HepG2 (cell line): Measurements from ENCODE around the gene ACBD3. TPM values are rescaled to one million over a fixed set of nuclear protein-coding genes. Genes with fewer than 3 reads are reported as not detected.

Source experiments
- BRD4 ChIP-seq: sonication (generic); formaldehyde crosslinking; IDR thresholded peaks from 2 replicates; pipeline ENCODE4 v1.4.0; 2020; ENCODE audit warnings: missing genetic modification reagents
- ERF ChIP-seq: IDR thresholded peaks from 2 replicates; pipeline ENCODE4 v1.6.1; 2018; ENCODE audit warnings: missing biosample characterization, missing genetic modification reagents
- ETV5 ChIP-seq: IDR thresholded peaks from 2 replicates; pipeline ENCODE4 v1.6.1; 2018; ENCODE audit warnings: missing biosample characterization, missing genetic modification reagents, inconsistent platforms, borderline replicate concordance
- KAT8 ChIP-seq: IDR thresholded peaks from 2 replicates; pipeline ENCODE4 v1.6.1; 2016; ENCODE audit warnings: missing genetic modification reagents, missing compliant biosample characterization
- KDM2A ChIP-seq: sonication (generic); formaldehyde crosslinking; IDR thresholded peaks from 2 replicates; pipeline ENCODE4 v1.4.0; 2020; ENCODE audit warnings: low read depth, missing genetic modification reagents, borderline replicate concordance
- PPARG ChIP-seq: conservative IDR thresholded peaks from 2 replicates; pipeline ENCODE4 v1.6.1; 2016; ENCODE audit warnings: missing biosample characterization, missing genetic modification reagents
- RXRB ChIP-seq: IDR thresholded peaks from 2 replicates; pipeline ENCODE4 v1.6.1; 2016; ENCODE audit warnings: borderline replicate concordance, missing genetic modification reagents, missing compliant biosample characterization
- SALL1 ChIP-seq: sonication (generic); formaldehyde crosslinking; IDR thresholded peaks from 2 replicates; pipeline ENCODE4 v1.8.0; 2022; ENCODE audit warnings: mild to moderate bottlenecking, missing genetic modification reagents
- SIX1 ChIP-seq: sonication (generic); formaldehyde crosslinking; IDR thresholded peaks from 2 replicates; pipeline ENCODE4 v1.4.0; 2020; ENCODE audit warnings: missing genetic modification reagents, borderline replicate concordance
- SRF ChIP-seq: IDR thresholded peaks from 2 replicates; pipeline ENCODE4 v1.6.1; 2011; ENCODE audit warnings: mild to moderate bottlenecking, low read depth, low read length, moderate library complexity
- TOE1 ChIP-seq: sonication (generic); formaldehyde crosslinking; IDR thresholded peaks from 2 replicates; pipeline ENCODE4 v1.4.0; 2020; ENCODE audit warnings: mild to moderate bottlenecking, missing genetic modification reagents
- TSC22D2 ChIP-seq: sonication (generic); formaldehyde crosslinking; IDR thresholded peaks from 2 replicates; pipeline ENCODE4 v1.5.1; 2020; ENCODE audit warnings: missing genetic modification reagents, mild to moderate bottlenecking, borderline replicate concordance
- ZIK1 ChIP-seq: sonication (generic); formaldehyde crosslinking; IDR thresholded peaks from 2 replicates; pipeline ENCODE4 v1.5.0; 2020; ENCODE audit warnings: mild to moderate bottlenecking, low read depth, missing genetic modification reagents, borderline replicate concordance
- ZNF225 ChIP-seq: sonication (generic); formaldehyde crosslinking; IDR thresholded peaks from 2 replicates; pipeline ENCODE4 v1.4.0; 2020; ENCODE audit warnings: mild to moderate bottlenecking, missing genetic modification reagents
- ZNF563 ChIP-seq: sonication (generic); formaldehyde crosslinking; IDR thresholded peaks from 2 replicates; pipeline ENCODE4 v1.8.0; 2022; ENCODE audit warnings: mild to moderate bottlenecking, moderate library complexity, missing genetic modification reagents
- ZNF569 ChIP-seq: sonication (generic); formaldehyde crosslinking; IDR thresholded peaks from 2 replicates; pipeline ENCODE4 v1.5.0; 2020; ENCODE audit warnings: mild to moderate bottlenecking, missing genetic modification reagents, moderate library complexity, borderline replicate concordance
- ZNF644 ChIP-seq: IDR thresholded peaks from 2 replicates; pipeline ENCODE4 v1.6.1; 2016; ENCODE audit warnings: low read depth
- ZNF737 ChIP-seq: sonication (generic); formaldehyde crosslinking; IDR thresholded peaks from 2 replicates; pipeline ENCODE4 v1.5.0; 2020; ENCODE audit warnings: missing genetic modification reagents, mild to moderate bottlenecking, borderline replicate concordance
- polyA plus RNA-seq, 8 experiments: library from polyadenylated mRNA; depleted of rRNA in 3 of 8; stranded (reverse) in 7 of 8; unstranded in 1 of 8; fragments of >200 nt; fragmentation: Illumina TruSeq in 4 of 8; extraction: Trizol in 4 of 8; gene quantifications; 2 replicates each; pipeline versions ENCODE4 v1.2.1 to v1.2.3, GENCODE V29; 2011 to 2016; ENCODE audit warnings: low read depth in 4 of 8, missing spikeins in 1 of 8, mixed read lengths in 1 of 8; ENCODE audit not compliant: insufficient read depth in 1 of 8
- total RNA-seq, 5 experiments: library from RNA; depleted of rRNA; stranded (reverse); fragments of >200 nt; fragmentation: Illumina TruSeq; extraction: Trizol; gene quantifications; 2 replicates each; pipeline ENCODE4 v1.2.3, GENCODE V29; 2016; ENCODE audit warnings: low read depth in 1 of 5
- TF ChIP-seq, protein P1 (sequence below): sonication (generic); formaldehyde crosslinking; conservative IDR thresholded peaks from 2 replicates; pipeline ENCODE4 v1.8.0; 2022; ENCODE audit warnings: mild to moderate bottlenecking, moderate library complexity, missing genetic modification reagents
- TF ChIP-seq, protein P2 (sequence below), 2 experiments: fragments of 450-650 bp in 1 of 2; sonication (generic) in 1 of 2; formaldehyde crosslinking; IDR thresholded peaks; 2 replicates each; pipeline versions ENCODE4 v1.5.0 to v1.8.0; 2020 to 2022; ENCODE audit warnings: mild to moderate bottlenecking in 1 of 2, missing genetic modification reagents in 1 of 2
- TF ChIP-seq, protein P3 (sequence below): sonication (generic); formaldehyde crosslinking; IDR thresholded peaks from 2 replicates; pipeline ENCODE4 v1.9.0; 2022; ENCODE audit warnings: low read depth, missing genetic modification reagents
- TF ChIP-seq, protein P4 (sequence below): sonication (generic); formaldehyde crosslinking; IDR thresholded peaks from 2 replicates; pipeline ENCODE4 v1.5.0; 2020; ENCODE audit warnings: missing genetic modification reagents, mild to moderate bottlenecking, borderline replicate concordance
- TF ChIP-seq, protein P5 (sequence below): IDR thresholded peaks from 2 replicates; pipeline ENCODE4 v1.6.1; 2018; ENCODE audit warnings: missing genetic modification reagents, mild to moderate bottlenecking, missing compliant biosample characterization

The ACBD3 gene
- total and polyA plus RNA-seq, 2 of the 13 experiments (the other 11 are each of a cell fraction or from before 2014, with no cell fraction given) = 24.3 to 39.3 TPM

DNA sequence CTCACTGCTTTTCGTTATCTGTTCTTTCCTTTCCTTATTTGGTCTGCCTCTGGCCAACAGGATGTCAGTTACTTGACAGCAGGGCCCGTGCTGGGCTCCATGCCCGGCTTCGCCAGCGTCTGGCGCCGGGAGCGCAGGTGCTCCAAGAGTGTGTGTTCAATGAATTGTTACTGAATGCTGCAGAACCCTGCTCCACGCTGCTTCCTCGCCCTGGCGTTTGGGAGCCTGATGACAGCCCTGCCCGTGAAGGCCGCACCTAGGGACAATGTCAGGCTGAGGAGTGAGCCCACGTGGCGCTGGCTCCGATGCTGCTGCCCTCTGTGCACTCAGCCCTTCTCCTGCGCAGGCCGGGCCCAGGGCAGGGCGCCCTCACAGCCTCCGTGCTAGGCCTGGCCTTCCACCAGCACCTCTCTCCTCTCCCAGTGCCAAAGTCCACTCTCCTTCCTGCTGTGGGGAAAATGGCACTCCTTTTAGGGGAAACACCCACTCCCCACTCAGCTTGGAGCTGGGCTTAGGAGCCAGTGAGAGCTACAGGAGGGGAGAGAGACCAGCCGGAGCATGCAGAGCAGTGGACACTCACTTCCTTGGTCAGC lies 51.4 kb downstream of the ACBD3 start (continued):
- TF ChIP-seq, protein P1, sequence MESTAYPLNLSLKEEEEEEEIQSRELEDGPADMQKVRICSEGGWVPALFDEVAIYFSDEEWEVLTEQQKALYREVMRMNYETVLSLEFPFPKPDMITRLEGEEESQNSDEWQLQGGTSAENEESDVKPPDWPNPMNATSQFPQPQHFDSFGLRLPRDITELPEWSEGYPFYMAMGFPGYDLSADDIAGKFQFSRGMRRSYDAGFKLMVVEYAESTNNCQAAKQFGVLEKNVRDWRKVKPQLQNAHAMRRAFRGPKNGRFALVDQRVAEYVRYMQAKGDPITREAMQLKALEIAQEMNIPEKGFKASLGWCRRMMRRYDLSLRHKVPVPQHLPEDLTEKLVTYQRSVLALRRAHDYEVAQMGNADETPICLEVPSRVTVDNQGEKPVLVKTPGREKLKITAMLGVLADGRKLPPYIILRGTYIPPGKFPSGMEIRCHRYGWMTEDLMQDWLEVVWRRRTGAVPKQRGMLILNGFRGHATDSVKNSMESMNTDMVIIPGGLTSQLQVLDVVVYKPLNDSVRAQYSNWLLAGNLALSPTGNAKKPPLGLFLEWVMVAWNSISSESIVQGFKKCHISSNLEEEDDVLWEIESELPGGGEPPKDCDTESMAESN (CRISPR knock-in tag) = 0 out of 2 replicates have a peak, but pooled peaks have one; percentile 15
- peak; percentile 47; the same call in 1 of the 2 replicates for TF ChIP-seq ZNF644
- no peak for TF ChIP-seq TSC22D2 (CRISPR knock-in tag)
- TF ChIP-seq ETV5 = peak; percentile 39; the same call in 1 of the 2 replicates
- TF ChIP-seq ZNF563 (CRISPR knock-in tag) = peak; percentile 30; the same call in 1 of the 2 replicates
- peak; percentile 53; the same call in 1 of the 2 replicates for TF ChIP-seq KDM2A (CRISPR knock-in tag)
- TF ChIP-seq TOE1 = no peak
- TF ChIP-seq ERF (CRISPR knock-in tag) = peak; percentile 44; the same call in 1 of the 2 replicates
- TF ChIP-seq ZNF737 (CRISPR knock-in tag) = no peak
- TF ChIP-seq, protein P2, sequence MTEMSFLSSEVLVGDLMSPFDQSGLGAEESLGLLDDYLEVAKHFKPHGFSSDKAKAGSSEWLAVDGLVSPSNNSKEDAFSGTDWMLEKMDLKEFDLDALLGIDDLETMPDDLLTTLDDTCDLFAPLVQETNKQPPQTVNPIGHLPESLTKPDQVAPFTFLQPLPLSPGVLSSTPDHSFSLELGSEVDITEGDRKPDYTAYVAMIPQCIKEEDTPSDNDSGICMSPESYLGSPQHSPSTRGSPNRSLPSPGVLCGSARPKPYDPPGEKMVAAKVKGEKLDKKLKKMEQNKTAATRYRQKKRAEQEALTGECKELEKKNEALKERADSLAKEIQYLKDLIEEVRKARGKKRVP (CRISPR knock-in tag; IDR thresholded peaks at IDR 0.05) = no peak
- TF ChIP-seq, protein P3, sequence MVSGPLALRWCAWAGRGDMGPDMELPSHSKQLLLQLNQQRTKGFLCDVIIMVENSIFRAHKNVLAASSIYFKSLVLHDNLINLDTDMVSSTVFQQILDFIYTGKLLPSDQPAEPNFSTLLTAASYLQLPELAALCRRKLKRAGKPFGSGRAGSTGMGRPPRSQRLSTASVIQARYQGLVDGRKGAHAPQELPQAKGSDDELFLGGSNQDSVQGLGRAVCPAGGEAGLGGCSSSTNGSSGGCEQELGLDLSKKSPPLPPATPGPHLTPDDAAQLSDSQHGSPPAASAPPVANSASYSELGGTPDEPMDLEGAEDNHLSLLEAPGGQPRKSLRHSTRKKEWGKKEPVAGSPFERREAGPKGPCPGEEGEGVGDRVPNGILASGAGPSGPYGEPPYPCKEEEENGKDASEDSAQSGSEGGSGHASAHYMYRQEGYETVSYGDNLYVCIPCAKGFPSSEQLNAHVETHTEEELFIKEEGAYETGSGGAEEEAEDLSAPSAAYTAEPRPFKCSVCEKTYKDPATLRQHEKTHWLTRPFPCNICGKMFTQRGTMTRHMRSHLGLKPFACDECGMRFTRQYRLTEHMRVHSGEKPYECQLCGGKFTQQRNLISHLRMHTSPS (CRISPR knock-in tag) = 0 out of 2 replicates have a peak, but pooled peaks have one; percentile 28
- TF ChIP-seq ZNF569 = no peak
- peak; percentile 65; the same call in 1 of the 2 replicates for TF ChIP-seq BRD4 (CRISPR knock-in tag)
- no peak for TF ChIP-seq KAT8 (CRISPR knock-in tag)
- TF ChIP-seq ZNF225 (CRISPR knock-in tag) = peak; percentile 36; the same call in 1 of the 2 replicates
- 0 out of 2 replicates have a peak, but pooled peaks have one; percentile 21 for TF ChIP-seq PPARG (CRISPR knock-in tag)
- TF ChIP-seq, protein P4, sequence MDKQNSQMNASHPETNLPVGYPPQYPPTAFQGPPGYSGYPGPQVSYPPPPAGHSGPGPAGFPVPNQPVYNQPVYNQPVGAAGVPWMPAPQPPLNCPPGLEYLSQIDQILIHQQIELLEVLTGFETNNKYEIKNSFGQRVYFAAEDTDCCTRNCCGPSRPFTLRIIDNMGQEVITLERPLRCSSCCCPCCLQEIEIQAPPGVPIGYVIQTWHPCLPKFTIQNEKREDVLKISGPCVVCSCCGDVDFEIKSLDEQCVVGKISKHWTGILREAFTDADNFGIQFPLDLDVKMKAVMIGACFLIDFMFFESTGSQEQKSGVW (CRISPR knock-in tag) = no peak
- peak; percentile 28; the same call in 1 of the 2 replicates for TF ChIP-seq SRF
- TF ChIP-seq SIX1 = no peak
- TF ChIP-seq, protein P5, sequence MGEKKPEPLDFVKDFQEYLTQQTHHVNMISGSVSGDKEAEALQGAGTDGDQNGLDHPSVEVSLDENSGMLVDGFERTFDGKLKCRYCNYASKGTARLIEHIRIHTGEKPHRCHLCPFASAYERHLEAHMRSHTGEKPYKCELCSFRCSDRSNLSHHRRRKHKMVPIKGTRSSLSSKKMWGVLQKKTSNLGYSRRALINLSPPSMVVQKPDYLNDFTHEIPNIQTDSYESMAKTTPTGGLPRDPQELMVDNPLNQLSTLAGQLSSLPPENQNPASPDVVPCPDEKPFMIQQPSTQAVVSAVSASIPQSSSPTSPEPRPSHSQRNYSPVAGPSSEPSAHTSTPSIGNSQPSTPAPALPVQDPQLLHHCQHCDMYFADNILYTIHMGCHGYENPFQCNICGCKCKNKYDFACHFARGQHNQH = 0 out of 2 replicates have a peak, but pooled peaks have one; percentile 34
- TF ChIP-seq SALL1 (CRISPR knock-in tag) = peak; percentile 62
- peak; percentile 15; the same call in 1 of the 2 replicates for TF ChIP-seq RXRB (CRISPR knock-in tag)
- TF ChIP-seq ZIK1 (CRISPR knock-in tag) = no peak
